Fibroblast of skin of right biceps (primary cell): ENCODE measurements around the gene CAT.

Experiments used
- DNase-seq: peaks from one replicate; pipeline ENCODE4 v3.0.0-alpha.2; 2013

CAT gene

GRCh38 chr11:34461215-34461614, 22.5 kb downstream of the CAT start:
- no peak for DNase-seq

DNA sequence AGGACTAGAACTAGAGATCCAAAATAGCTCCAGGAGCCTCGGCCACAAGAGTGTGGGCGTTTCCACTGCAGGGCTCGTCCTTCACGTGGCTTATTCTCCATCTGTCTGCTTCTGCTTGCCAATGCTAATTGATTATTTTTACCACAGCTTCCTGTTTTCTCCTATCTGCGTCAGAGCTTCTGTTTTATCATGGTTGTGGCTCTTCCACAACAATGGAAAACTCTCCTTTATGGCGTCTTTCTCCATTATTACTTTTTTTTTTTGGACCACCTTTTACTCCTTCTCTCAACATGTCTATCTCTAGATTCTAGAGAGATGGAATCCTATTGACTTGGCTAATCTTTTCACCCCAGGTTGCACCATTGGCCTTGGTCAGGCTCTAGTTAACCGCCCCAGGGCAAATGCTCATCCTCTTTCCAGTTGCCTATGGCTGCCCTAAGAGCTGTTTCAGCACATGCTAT, 25.9 kb downstream of the CAT start:
- DNase-seq, result no peak

- no peak for DNase-seq
Observed at GRCh38 chr11:34466802-34467488, 28.2 kb downstream of the CAT start.

- peak; percentile 10 for DNase-seq
Observed at GRCh38 chr11:34468209-34468841, 29.6 kb downstream of the CAT start.

GRCh38 chr11:34473603-34474169, 35.0 kb downstream of the CAT start:
- no peak for DNase-seq

- DNase-seq, result no peak
Observed at GRCh38 chr11:34475656-34476055, 36.9 kb downstream of the CAT start.

GRCh38 chr11:34476849-34477248, 38.1 kb downstream of the CAT start:
- no peak for DNase-seq

- no peak for DNase-seq
Observed at GRCh38 chr11:34478845-34479663, 40.3 kb downstream of the CAT start.

GRCh38 chr11:34480314-34480713, 41.6 kb downstream of the CAT start:
- peak; percentile 2 for DNase-seq

- DNase-seq, result no peak
Observed at GRCh38 chr11:34481307-34481706, 42.6 kb downstream of the CAT start.

DNA sequence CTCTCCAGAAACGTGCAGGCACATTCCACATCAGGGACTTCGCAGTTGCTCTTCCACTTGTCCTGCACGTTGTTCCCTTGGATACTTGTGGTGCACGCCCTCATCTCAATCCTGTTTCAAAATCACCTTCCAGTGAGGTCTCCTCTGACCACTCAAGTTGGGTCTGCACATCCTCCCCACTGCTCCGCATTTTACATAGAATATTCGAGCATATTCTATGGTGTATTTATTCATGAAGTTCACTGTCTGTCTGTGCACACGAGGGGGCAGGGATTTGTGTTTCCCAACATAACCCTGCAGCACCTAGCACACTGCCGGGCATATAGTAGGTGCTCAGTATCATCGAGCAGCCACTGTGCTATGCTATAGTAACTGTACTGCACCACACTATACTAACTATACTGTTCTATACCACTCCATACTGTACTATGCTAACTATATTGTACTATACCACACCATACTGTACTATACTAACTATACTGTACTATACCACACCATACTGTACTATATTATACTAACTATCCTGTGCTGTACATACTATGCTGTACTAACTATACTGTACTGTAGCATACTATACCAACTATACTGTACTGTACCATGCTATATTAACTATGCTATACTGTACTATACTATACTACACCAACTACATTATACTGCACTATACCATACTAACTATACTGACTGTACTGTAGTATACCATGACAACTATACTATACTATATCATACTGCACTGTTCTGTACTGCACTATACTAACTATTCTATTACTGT, 44.6 kb downstream of the CAT start:
- DNase-seq, result no peak

GRCh38 chr11:34487430-34487829, 48.7 kb downstream of the CAT start:
- DNase-seq, result no peak

GRCh38 chr11:34488855-34489557, 50.3 kb downstream of the CAT start:
- no peak for DNase-seq

- DNase-seq, result no peak
Observed at GRCh38 chr11:34490304-34490703, 51.6 kb downstream of the CAT start.

DNA sequence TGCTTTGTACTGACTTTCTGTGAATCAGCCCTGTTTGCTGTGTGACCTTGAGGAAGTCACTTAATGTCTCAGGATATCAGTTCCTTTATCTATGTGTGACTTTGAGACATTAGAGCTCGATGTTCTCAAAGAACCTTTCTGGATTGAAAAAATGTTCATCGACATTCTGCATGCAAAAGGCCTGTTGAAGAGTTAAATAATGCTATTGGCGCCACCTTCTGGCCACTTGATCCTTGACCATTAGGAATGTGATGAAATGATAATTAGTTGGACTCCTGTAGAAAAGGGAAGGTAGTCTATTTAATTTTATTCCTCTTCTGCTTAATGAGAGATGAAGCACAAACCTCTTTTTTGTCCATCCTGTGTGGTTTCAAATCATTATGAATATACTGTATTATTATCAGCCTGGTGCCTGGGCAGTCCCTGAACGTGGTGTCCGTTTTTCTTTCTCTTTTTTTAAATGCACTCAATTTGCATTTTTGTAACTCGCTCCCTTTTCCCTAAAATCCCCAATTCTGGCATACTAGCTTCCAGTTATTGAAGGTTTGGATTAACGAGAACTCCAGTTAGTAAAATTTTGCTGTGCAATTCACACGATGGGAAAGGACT, 54.2 kb downstream of the CAT start:
- DNase-seq, result peak; percentile 60

DNA sequence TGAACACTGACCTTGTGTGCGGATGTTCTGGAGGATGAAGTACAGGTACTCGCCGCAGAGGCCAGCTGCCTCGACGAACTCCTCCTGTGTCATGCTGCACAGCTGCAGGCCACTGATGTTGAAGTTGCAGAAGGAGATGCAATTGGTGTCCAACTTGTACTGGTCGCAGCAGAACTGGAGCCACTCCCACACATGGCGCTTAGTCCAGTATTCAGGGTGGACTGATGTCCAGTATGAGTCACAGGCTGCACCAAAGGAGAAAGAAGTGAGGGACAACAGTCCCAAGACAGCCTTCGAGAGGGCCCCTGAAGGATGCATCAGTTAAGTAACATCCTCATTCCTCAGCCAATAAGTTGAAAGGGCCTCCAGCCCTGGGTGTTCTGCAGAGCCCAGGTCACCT, 54.7 kb downstream of the CAT start:
- no peak for DNase-seq

- no peak for DNase-seq
Observed at GRCh38 chr11:34493926-34494595, 55.3 kb downstream of the CAT start.

DNA sequence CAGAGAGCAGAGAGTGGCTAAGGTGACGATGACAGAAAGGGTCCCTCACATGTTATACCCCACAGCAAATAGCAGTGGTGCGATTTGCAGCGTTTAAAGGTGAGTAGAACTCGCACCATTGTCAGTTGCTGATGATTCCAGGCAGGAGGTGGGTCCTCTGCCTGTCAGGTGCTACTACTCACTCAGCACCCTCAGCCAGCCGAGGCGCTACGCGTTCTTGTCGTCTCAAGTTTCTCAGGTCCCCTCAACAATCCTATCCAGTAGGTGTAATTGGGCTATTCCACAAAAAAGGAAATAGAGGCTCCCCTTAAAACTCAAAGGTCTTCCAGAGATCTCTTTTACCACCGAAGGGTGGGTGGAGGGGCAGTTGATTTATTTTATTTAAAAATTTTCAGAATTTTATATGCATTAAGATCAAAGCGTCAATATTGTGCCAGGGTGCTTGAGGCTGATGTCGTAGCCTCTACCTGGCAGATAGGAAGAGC, 56.5 kb downstream of the CAT start:
- no peak for DNase-seq

DNA sequence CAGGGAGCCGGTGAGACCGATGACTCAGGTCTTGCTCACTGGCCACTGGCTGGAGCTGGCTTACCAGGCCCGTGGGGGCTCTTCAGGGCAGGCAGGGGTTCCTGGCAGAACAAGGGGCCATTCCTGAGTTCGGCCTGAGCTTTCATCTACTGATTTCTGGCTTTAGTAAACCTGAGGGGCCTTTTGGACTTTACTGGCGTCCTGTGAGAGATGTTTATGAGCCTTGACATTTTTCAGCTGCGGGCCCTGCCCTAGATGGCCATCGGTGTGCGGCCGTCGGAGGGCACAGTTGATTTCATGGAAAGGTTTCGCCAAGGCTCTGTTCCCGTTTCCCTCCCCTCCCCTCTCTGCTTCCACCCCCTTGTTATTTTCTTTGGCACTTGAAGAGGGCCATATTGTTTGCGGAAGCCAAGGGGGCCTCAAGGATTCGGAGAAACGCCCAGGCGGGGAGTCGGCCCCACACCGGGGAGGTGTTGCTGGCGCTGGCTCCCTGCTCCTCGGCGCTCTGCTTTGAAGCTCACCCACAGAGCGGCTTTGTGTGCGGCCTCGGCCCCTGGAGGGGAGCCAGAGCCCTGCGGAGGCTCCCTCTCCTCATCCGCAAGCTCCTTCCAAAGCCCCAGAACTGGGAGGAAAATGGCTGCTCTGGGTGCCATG, 57.1 kb downstream of the CAT start:
- DNase-seq, result no peak
